ENCODE measurements around the gene TGOLN2. TPM values are rescaled to one million over a fixed set of nuclear protein-coding genes. Genes with fewer than 3 reads are reported as not detected.

The TGOLN2 gene
- total RNA-seq, 1 experiment from 2014 or later, result 178 TPM

- H3K27ac ChIP-seq (ENCODE audit: low read length), result peak within 1 kb of the TSS; percentile 94
- 0 out of 2 replicates have a peak, but pooled peaks cover 4% of the 10 kb centered on the region for H3K4me1 ChIP-seq (ENCODE audit: control insufficient read depth, insufficient read depth, low read length)
- ATAC-seq (peak; percentile 100), DNase-seq (ENCODE audit: low read depth, low spot score) (peak; percentile 97)
- ChIA-PET POLR2A (interaction anchor here (0.6 to 0.9 kb wide), 2 partner anchors 195 to 208 kb away, joined by 3 to 5 read pairs; no protein-coding TSS in a partner anchor), CTCF (interaction anchor here (0.5 kb wide), 1 partner anchor 10 kb away, joined by 5 read pairs; no protein-coding TSS in a partner anchor)
- BruUV-seq (replicated peaks), result no TSS peak
- peak within 1 kb of the TSS; percentile 75 to 99 for H3K4me3 ChIP-seq (ENCODE audit: low read depth in 2 of 2, low read length in 2 of 2)
- no peaks in the 10 kb centered on the region for H3K27me3 ChIP-seq (ENCODE audit: control insufficient read depth, insufficient read depth, low read length)
- TF ChIP-seq SIN3A (IDR thresholded peaks at IDR 0.05; ENCODE audit: borderline replicate concordance, insufficient read depth, low read depth, low read length) (no peak), POLR2AphosphoS5 (IDR thresholded peaks at IDR 0.05; ENCODE audit: low read depth, low read length) (peak; percentile 98), REST (IDR thresholded peaks at IDR 0.05; ENCODE audit: insufficient read depth in 1 of 2, low read depth in 2 of 2, low read length in 1 of 2) (peak; percentile 44 to 74; a peak in 2 of 4 replicates), TCF7L2 (IDR thresholded peaks at IDR 0.05; ENCODE audit: low read depth, low read length) (no peak), CTCF (IDR thresholded peaks at IDR 0.05) (no peak)
- in situ Hi-C loops (cut with HindIII; ENCODE audit: low pct_unique_long_range_greater_than_20kb, low sequenced_read_pairs) (no loop called here), intact Hi-C loops (cut with micrococcal nuclease; ENCODE audit: unreplicated experiment) (no loop called here)
- H3K9me3 ChIP-seq (ENCODE audit: control insufficient read depth, insufficient read depth, low read depth, low read length), result no peaks in the 10 kb centered on the region
- H3K36me3 ChIP-seq (ENCODE audit: control insufficient read depth, insufficient read depth, low read length), result peaks cover 5% of the 10 kb centered on the region
Measured at GRCh38 chr2:85354286-85355072, 26.7 kb upstream of the TGOLN2 start, which contains the start of the genes ELMOD3 and RETSAT. TSS of gene ELMOD3 (plus strand) at chr2:85354769. CDS start at chr2:85357199, 2,430 bp downstream. TSS of gene RETSAT (minus strand) at chr2:85354528. CDS start at chr2:85354507, 21 bp downstream.

- in situ Hi-C loops (cut with HindIII; ENCODE audit: low pct_unique_long_range_greater_than_20kb, low sequenced_read_pairs), result no loop called here
- Histone ChIP-seq H3K9me3 (ENCODE audit: control insufficient read depth, insufficient read depth, low read depth, low read length) (no peaks in the 10 kb centered on the region), H3K27me3 (ENCODE audit: control insufficient read depth, insufficient read depth, low read length) (no peaks in the 10 kb centered on the region), H3K4me3 (ENCODE audit: low read depth in 2 of 2, low read length in 2 of 2) (peak overlapping the region; percentile 75 to 99), H3K4me1 (ENCODE audit: control insufficient read depth, insufficient read depth, low read length) (0 out of 2 replicates have a peak, but pooled peaks cover 4% of the 10 kb centered on the region), H3K36me3 (ENCODE audit: control insufficient read depth, insufficient read depth, low read length) (peaks cover 5% of the 10 kb centered on the region), H3K27ac (ENCODE audit: low read length) (peak overlapping the region; percentile 89)
- ChIA-PET CTCF (interaction anchor here (0.5 kb wide), 1 partner anchor 11 kb away, joined by 5 read pairs; no protein-coding TSS in a partner anchor), POLR2A (interaction anchor here (0.6 kb wide), 1 partner anchor 208 kb away, joined by 5 read pairs; no protein-coding TSS in a partner anchor)
- DNase-seq (ENCODE audit: low read depth, low spot score), result no peak
- TF ChIP-seq REST (IDR thresholded peaks at IDR 0.05; ENCODE audit: insufficient read depth in 1 of 2, low read depth in 2 of 2, low read length in 1 of 2), result no peak
- no peak for TF ChIP-seq SIN3A (IDR thresholded peaks at IDR 0.05; ENCODE audit: borderline replicate concordance, insufficient read depth, low read depth, low read length)
- TF ChIP-seq POLR2AphosphoS5 (IDR thresholded peaks at IDR 0.05; ENCODE audit: low read depth, low read length), result no peak
- TF ChIP-seq TCF7L2 (IDR thresholded peaks at IDR 0.05; ENCODE audit: low read depth, low read length), result no peak
- TF ChIP-seq CTCF (IDR thresholded peaks at IDR 0.05), result no peak
- intact Hi-C loops (cut with micrococcal nuclease; ENCODE audit: unreplicated experiment), result no loop called here
- peak; percentile 45 for ATAC-seq
- TSS peak; percentile 88 for BruUV-seq (replicated peaks)
Measured at GRCh38 chr2:85353876-85354285, 26.1 kb upstream of the TGOLN2 start.
